Measurements from ENCODE around the gene ABTB2. TPM values are rescaled to one million over a fixed set of nuclear protein-coding genes. Genes with fewer than 3 reads are reported as not detected.

Gene ABTB2
- total and polyA plus RNA-seq, 2 of the 8 experiments (the other 6 are each of a cell fraction or from before 2014, with no cell fraction given), result 7.7 to 10.2 TPM

- TF ChIP-seq, protein P1, sequence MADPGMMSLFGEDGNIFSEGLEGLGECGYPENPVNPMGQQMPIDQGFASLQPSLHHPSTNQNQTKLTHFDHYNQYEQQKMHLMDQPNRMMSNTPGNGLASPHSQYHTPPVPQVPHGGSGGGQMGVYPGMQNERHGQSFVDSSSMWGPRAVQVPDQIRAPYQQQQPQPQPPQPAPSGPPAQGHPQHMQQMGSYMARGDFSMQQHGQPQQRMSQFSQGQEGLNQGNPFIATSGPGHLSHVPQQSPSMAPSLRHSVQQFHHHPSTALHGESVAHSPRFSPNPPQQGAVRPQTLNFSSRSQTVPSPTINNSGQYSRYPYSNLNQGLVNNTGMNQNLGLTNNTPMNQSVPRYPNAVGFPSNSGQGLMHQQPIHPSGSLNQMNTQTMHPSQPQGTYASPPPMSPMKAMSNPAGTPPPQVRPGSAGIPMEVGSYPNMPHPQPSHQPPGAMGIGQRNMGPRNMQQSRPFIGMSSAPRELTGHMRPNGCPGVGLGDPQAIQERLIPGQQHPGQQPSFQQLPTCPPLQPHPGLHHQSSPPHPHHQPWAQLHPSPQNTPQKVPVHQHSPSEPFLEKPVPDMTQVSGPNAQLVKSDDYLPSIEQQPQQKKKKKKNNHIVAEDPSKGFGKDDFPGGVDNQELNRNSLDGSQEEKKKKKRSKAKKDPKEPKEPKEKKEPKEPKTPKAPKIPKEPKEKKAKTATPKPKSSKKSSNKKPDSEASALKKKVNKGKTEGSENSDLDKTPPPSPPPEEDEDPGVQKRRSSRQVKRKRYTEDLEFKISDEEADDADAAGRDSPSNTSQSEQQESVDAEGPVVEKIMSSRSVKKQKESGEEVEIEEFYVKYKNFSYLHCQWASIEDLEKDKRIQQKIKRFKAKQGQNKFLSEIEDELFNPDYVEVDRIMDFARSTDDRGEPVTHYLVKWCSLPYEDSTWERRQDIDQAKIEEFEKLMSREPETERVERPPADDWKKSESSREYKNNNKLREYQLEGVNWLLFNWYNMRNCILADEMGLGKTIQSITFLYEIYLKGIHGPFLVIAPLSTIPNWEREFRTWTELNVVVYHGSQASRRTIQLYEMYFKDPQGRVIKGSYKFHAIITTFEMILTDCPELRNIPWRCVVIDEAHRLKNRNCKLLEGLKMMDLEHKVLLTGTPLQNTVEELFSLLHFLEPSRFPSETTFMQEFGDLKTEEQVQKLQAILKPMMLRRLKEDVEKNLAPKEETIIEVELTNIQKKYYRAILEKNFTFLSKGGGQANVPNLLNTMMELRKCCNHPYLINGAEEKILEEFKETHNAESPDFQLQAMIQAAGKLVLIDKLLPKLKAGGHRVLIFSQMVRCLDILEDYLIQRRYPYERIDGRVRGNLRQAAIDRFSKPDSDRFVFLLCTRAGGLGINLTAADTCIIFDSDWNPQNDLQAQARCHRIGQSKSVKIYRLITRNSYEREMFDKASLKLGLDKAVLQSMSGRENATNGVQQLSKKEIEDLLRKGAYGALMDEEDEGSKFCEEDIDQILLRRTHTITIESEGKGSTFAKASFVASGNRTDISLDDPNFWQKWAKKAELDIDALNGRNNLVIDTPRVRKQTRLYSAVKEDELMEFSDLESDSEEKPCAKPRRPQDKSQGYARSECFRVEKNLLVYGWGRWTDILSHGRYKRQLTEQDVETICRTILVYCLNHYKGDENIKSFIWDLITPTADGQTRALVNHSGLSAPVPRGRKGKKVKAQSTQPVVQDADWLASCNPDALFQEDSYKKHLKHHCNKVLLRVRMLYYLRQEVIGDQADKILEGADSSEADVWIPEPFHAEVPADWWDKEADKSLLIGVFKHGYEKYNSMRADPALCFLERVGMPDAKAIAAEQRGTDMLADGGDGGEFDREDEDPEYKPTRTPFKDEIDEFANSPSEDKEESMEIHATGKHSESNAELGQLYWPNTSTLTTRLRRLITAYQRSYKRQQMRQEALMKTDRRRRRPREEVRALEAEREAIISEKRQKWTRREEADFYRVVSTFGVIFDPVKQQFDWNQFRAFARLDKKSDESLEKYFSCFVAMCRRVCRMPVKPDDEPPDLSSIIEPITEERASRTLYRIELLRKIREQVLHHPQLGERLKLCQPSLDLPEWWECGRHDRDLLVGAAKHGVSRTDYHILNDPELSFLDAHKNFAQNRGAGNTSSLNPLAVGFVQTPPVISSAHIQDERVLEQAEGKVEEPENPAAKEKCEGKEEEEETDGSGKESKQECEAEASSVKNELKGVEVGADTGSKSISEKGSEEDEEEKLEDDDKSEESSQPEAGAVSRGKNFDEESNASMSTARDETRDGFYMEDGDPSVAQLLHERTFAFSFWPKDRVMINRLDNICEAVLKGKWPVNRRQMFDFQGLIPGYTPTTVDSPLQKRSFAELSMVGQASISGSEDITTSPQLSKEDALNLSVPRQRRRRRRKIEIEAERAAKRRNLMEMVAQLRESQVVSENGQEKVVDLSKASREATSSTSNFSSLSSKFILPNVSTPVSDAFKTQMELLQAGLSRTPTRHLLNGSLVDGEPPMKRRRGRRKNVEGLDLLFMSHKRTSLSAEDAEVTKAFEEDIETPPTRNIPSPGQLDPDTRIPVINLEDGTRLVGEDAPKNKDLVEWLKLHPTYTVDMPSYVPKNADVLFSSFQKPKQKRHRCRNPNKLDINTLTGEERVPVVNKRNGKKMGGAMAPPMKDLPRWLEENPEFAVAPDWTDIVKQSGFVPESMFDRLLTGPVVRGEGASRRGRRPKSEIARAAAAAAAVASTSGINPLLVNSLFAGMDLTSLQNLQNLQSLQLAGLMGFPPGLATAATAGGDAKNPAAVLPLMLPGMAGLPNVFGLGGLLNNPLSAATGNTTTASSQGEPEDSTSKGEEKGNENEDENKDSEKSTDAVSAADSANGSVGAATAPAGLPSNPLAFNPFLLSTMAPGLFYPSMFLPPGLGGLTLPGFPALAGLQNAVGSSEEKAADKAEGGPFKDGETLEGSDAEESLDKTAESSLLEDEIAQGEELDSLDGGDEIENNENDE (IDR thresholded peaks at IDR 0.05; ENCODE audit: insufficient replicate concordance, low read length), result no peak
- no peak for TF ChIP-seq POU5F1 (IDR thresholded peaks at IDR 0.05; ENCODE audit: low read depth, low read length)
- no peak for TF ChIP-seq RBBP5 (IDR thresholded peaks at IDR 0.05; ENCODE audit: borderline replicate concordance, low read depth, low read length)
- TF ChIP-seq KDM1A (IDR thresholded peaks at IDR 0.05; ENCODE audit: borderline replicate concordance, low read length), result no peak
- TF ChIP-seq ATF3 (IDR thresholded peaks at IDR 0.05; ENCODE audit: insufficient read depth, low read depth, low read length), result no peak
- TF ChIP-seq CBX5 (IDR thresholded peaks at IDR 0.05; ENCODE audit: low read depth, low read length), result no peak
- no peak for TF ChIP-seq ASH2L (IDR thresholded peaks at IDR 0.05; ENCODE audit: low read length)
- TF ChIP-seq CHD2 (IDR thresholded peaks at IDR 0.05; ENCODE audit: low read length), result no peak
- TF ChIP-seq BRCA1 (IDR thresholded peaks at IDR 0.05; ENCODE audit: low read depth, low read length), result no peak
- no peak for TF ChIP-seq GTF2F1 (IDR thresholded peaks at IDR 0.05; ENCODE audit: borderline replicate concordance, low read depth, low read length)
- no peak for TF ChIP-seq SIX5 (IDR thresholded peaks at IDR 0.05; ENCODE audit: low read depth, low read length)
- no peak for TF ChIP-seq SRF (IDR thresholded peaks at IDR 0.05; ENCODE audit: low read depth, low read length)
Measured at GRCh38 chr11:34184505-34185015, 173.2 kb downstream of the ABTB2 start (continued).
